ENCODE data around the gene FZD7. TPM values are rescaled to one million over a fixed set of nuclear protein-coding genes. Genes with fewer than 3 reads are reported as not detected.

Gene FZD7
- total and polyA plus RNA-seq, 9 of the 15 experiments (the other 6 are each of a cell fraction or from before 2014, with no cell fraction given): 0.11 to 2.4 (median 0.69) TPM

GRCh38 chr2:202018950-202019349 lies 14.7 kb upstream of the FZD7 start:
- no peaks in the 10 kb centered on the region for H3K9me3 ChIP-seq (replicated peaks; ENCODE audit: control insufficient read depth, insufficient read depth, low read depth, low read length)
- H2AFZ ChIP-seq (ENCODE audit: low read depth, low read length): no peak overlapping the region
- peaks cover 3 to 36% of the 10 kb centered on the region in 2 experiments; a peak in 4 of 5 replicates for H3K27me3 ChIP-seq (ENCODE audit: control insufficient read depth in 2 of 2, insufficient read depth in 2 of 2, low read length in 2 of 2)
- no peak overlapping the region for H3K4me3 ChIP-seq
- no peaks in the 10 kb centered on the region for H3K79me2 ChIP-seq (ENCODE audit: control insufficient read depth, insufficient read depth, low read length)
- no peaks in the 10 kb centered on the region for H3K9me1 ChIP-seq (ENCODE audit: control insufficient read depth, insufficient read depth, low read length)
- H3K36me3 ChIP-seq (ENCODE audit: control insufficient read depth, insufficient read depth, low read length): no peaks in the 10 kb centered on the region
- in situ Hi-C loops (cut with MboI): no loop called here
- CTCF ChIA-PET (ENCODE audit: low intra/inter-chr PET ratio): no interaction called here
- no peak for FAIRE-seq
- DNase-seq (ENCODE audit: extremely low read depth in 1 of 4, low spot score in 3 of 4): no peak
- POLR2A ChIA-PET: interaction anchor here (0.8 to 1.3 kb wide), 2 partner anchors 11 to 107 kb away, joined by 3 read pairs; no protein-coding TSS in a partner anchor
- intact Hi-C loops (cut with micrococcal nuclease): no loop called here
- no TSS peak for BruUV-seq (replicated peaks)
- no peak for ATAC-seq
- H3K27ac ChIP-seq (ENCODE audit: extremely low read depth, low read depth, low read length): no peak overlapping the region
- H4K20me1 ChIP-seq (replicated peaks; ENCODE audit: control insufficient read depth, insufficient read depth, low read length): no peaks in the 10 kb centered on the region; the same call in 1 of the 2 replicates
- TF ChIP-seq, protein P1, sequence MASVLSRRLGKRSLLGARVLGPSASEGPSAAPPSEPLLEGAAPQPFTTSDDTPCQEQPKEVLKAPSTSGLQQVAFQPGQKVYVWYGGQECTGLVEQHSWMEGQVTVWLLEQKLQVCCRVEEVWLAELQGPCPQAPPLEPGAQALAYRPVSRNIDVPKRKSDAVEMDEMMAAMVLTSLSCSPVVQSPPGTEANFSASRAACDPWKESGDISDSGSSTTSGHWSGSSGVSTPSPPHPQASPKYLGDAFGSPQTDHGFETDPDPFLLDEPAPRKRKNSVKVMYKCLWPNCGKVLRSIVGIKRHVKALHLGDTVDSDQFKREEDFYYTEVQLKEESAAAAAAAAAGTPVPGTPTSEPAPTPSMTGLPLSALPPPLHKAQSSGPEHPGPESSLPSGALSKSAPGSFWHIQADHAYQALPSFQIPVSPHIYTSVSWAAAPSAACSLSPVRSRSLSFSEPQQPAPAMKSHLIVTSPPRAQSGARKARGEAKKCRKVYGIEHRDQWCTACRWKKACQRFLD (CRISPR knock-in tag; IDR thresholded peaks at IDR 0.05): no peak
- TF ChIP-seq HOXB6 (CRISPR knock-in tag; IDR thresholded peaks at IDR 0.05; ENCODE audit: borderline replicate concordance) (no peak), BACH1 (tag; IDR thresholded peaks at IDR 0.05) (no peak)
- TF ChIP-seq, protein P2, sequence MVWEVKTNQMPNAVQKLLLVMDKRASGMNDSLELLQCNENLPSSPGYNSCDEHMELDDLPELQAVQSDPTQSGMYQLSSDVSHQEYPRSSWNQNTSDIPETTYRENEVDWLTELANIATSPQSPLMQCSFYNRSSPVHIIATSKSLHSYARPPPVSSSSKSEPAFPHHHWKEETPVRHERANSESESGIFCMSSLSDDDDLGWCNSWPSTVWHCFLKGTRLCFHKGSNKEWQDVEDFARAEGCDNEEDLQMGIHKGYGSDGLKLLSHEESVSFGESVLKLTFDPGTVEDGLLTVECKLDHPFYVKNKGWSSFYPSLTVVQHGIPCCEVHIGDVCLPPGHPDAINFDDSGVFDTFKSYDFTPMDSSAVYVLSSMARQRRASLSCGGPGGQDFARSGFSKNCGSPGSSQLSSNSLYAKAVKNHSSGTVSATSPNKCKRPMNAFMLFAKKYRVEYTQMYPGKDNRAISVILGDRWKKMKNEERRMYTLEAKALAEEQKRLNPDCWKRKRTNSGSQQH (CRISPR knock-in tag; IDR thresholded peaks at IDR 0.05): no peak
- 0% methylated on average over 2 of the region's 2 CpGs for WGBS (ENCODE audit: insufficient coverage, low coverage, missing lambda C conversion rate)
- no peak overlapping the region for H3K9ac ChIP-seq (ENCODE audit: insufficient read depth in 1 of 2, low read depth in 2 of 2, low read length in 2 of 2)
- no peak overlapping the region for H3K4me2 ChIP-seq (ENCODE audit: insufficient read depth, low read length)
- no peaks in the 10 kb centered on the region; a peak in 2 of 5 replicates for H3K4me1 ChIP-seq (replicated peaks in 1 of 2; ENCODE audit: control insufficient read depth in 2 of 2, insufficient read depth in 2 of 2, low read length in 2 of 2)

Data from K562 (cell line).